Common myeloid progenitor, CD34-positive (primary cell): ENCODE data around the gene RBPJL.

Experiments used
- CTCF ChIA-PET: fragments of 350-600 bp; sonication (Branson Sonifier 250); formaldehyde crosslinking; loops from one replicate; lab custom pipeline; 2021; ENCODE audit warnings: antibody characterized with exemption; lab: Charles Lee
- POLR2A ChIA-PET: fragments of 350-600 bp; sonication (Branson Sonifier 250); formaldehyde crosslinking; loops from one replicate; lab custom pipeline; 2021; ENCODE audit warnings: antibody characterized with exemption; lab: Charles Lee
- DNase-seq, 3 donors: peaks; one replicate each; pipeline versions ENCODE4 v3.0.0 to v3.0.0-alpha.2; 2013
- H3K27ac ChIP-seq, 2 experiments: 1 replicate in 1 of 2; 2 replicates in 1 of 2; pipeline ENCODE4 v1.7.0; 2013; ENCODE audit warnings: inconsistent platforms in 2 of 2, low read length in 2 of 2, mild to moderate bottlenecking in 2 of 2, low read depth in 1 of 2, moderate library complexity in 1 of 2; ENCODE audit not compliant: severe bottlenecking in 2 of 2, insufficient read depth in 1 of 2, poor library complexity in 1 of 2
- H3K27me3 ChIP-seq, 5 experiments: replicated peaks in 2 of 5; 1 replicate in 3 of 5; 2 replicates in 2 of 5; pipeline versions ENCODE4 v1.6.1 to v1.7.0; 2013; ENCODE audit warnings: low read length in 4 of 5, mild to moderate bottlenecking in 2 of 5, moderate library complexity in 2 of 5, inconsistent platforms in 1 of 5; ENCODE audit not compliant: insufficient read depth in 5 of 5, control insufficient read depth in 4 of 5
- H3K36me3 ChIP-seq, 4 experiments: 1 replicate in 2 of 4; 2 replicates in 2 of 4; pipeline versions ENCODE4 v1.6.1 to v1.7.0; 2013; ENCODE audit warnings: low read length in 3 of 4, control low read depth in 1 of 4, mild to moderate bottlenecking in 1 of 4; ENCODE audit not compliant: control insufficient read depth in 4 of 4, insufficient read depth in 4 of 4
- H3K4me1 ChIP-seq, 4 experiments: 1 replicate in 3 of 4; 2 replicates in 1 of 4; pipeline versions ENCODE4 v1.6.1 to v1.7.1; 2013; ENCODE audit warnings: low read length in 3 of 4, mild to moderate bottlenecking in 3 of 4, control low read depth in 1 of 4, inconsistent platforms in 1 of 4, moderate library complexity in 1 of 4; ENCODE audit not compliant: control insufficient read depth in 4 of 4, insufficient read depth in 4 of 4; ENCODE audit errors: control extremely low read depth in 1 of 4
- H3K4me3 ChIP-seq, 7 experiments: 1 replicate in 4 of 7; 2 replicates in 3 of 7; pipeline versions ENCODE4 v1.5.1 to v1.7.0; 2013; ENCODE audit warnings: mild to moderate bottlenecking in 7 of 7, low read length in 6 of 7, moderate library complexity in 6 of 7, inconsistent platforms in 2 of 7, low read depth in 2 of 7, control low read depth in 1 of 7; ENCODE audit not compliant: insufficient read depth in 4 of 7, control insufficient read depth in 1 of 7; ENCODE audit errors: extremely low read depth in 1 of 7
- H3K9me3 ChIP-seq, 5 experiments: 1 replicate in 4 of 5; 2 replicates in 1 of 5; pipeline versions ENCODE4 v1.6.1 to v1.7.1; 2013; ENCODE audit warnings: low read length in 4 of 5, mild to moderate bottlenecking in 2 of 5, inconsistent platforms in 1 of 5, low read depth in 1 of 5, moderate library complexity in 1 of 5; ENCODE audit not compliant: control insufficient read depth in 4 of 5, insufficient read depth in 2 of 5; ENCODE audit errors: control extremely low read depth in 1 of 5
- WGBS: methylation state at CpG from one replicate; pipeline ENCODE4 v1.1.5; 2013; ENCODE audit not compliant: insufficient coverage; 5-methylcytosine and 5-hydroxymethylcytosine counted together

RBPJL gene

DNA sequence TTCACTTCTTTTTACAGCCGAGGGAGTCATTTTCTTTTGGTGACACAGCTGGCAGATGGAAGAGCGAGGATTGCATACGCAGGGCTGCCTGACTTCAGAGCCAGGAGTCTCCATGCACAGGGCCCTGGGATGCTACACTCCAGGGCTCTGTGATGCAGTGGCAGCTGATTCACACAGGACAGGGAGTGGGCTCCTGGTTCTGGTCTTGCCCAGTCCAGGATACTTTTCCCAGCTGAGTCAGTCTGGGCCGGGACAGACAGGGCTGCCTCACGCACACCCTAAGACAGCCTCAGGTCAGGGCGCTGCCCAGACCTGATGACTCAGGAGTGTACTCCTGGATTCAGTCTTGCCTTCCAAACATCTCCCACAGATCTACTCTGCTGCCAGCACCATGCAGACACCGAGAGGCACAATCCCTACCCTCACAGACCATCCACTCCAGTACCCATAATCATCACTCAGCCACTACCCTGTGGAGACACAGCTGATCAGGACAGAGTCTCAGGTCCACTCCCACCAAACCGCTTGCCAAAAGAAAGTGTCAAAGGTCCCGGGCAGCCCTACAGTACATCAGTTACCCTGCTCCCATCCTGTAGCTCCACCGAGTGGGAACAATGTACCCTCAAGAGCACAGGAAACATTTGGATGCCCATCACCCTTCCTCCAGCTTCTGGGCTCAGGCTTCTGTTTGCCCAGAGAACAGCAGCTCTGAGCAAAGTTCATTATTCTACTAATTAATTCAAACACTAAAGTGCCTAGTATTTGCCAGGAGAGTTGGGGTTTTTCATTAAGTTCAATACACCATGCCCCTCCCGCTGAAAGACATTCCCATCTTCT lies 30.1 kb downstream of the RBPJL start:
- 96% methylated on average over 11 of the region's 11 CpGs for WGBS
- Histone ChIP-seq H3K27ac (no peak overlapping the region), H3K4me3 (no peak overlapping the region), H3K4me1 (peaks cover 0 to under 1% (median 0%) of the 10 kb centered on the region in 4 experiments), H3K36me3 (peaks cover 0 to 2% (median under 1%) of the 10 kb centered on the region in 4 experiments), H3K9me3 (no peaks in the 10 kb centered on the region), H3K27me3 (no peaks in the 10 kb centered on the region)
- ChIA-PET POLR2A (interaction anchor here (1.0 kb wide), 1 partner anchor 99 kb away, joined by 3 read pairs; no protein-coding TSS in a partner anchor), CTCF (interaction anchor here (0.8 to 1.8 kb wide), 7 partner anchors 11 to 100 kb away, joined by 3 to 5 read pairs (median 4); partner anchors contain the start of gene SYS1)
- no peak for DNase-seq

DNA sequence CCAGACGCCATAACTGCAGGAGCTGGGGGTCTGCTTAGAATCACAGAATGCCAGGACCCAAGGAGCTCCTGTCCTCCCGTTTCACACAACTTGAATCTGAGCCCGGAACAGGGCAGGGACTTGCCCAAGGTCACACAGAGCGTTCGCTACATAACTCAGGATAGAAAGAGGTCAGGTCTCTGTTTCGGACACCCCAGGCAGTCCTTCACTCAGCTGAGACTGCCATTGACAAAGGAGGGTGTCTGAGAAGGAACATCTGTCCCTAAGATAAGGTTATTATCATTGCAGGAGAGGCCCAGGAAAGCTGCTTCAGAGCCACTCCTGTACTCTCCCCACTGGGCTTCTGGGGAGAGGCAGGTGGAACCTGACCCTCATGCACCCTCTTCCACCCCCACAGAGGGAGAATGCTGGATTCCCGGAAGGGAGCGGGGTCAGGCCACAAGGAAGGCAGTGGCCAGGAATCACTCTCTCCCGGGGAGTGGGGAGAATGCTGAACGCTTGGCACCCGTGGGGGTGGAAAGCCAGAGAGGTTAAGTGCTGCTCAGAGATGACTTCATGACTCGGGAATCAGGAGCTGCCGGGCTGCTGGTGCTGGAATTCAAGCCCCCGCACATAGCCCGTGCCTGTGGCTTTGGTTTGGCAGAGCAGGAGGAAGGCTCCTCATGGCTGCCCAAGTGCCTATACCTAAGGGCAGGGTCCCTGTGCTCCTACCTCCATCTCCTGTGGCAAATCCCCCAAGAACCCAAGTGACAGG lies 30.9 kb downstream of the RBPJL start:
- no peak for DNase-seq
- WGBS = 98% methylated on average over 14 of the region's 15 CpGs
- Histone ChIP-seq H3K27me3 (no peaks in the 10 kb centered on the region), H3K36me3 (peaks cover 0 to 2% (median under 1%) of the 10 kb centered on the region in 4 experiments), H3K9me3 (no peaks in the 10 kb centered on the region), H3K4me1 (peaks cover 0 to 7% (median 0%) of the 10 kb centered on the region in 4 experiments), H3K4me3 (no peak overlapping the region), H3K27ac (no peak overlapping the region)
- POLR2A ChIA-PET = no interaction called here
- CTCF ChIA-PET = interaction anchor here (0.8 to 1.8 kb wide), 7 partner anchors 12 to 100 kb away, joined by 3 to 5 read pairs (median 4); partner anchors contain the start of gene SYS1

DNA sequence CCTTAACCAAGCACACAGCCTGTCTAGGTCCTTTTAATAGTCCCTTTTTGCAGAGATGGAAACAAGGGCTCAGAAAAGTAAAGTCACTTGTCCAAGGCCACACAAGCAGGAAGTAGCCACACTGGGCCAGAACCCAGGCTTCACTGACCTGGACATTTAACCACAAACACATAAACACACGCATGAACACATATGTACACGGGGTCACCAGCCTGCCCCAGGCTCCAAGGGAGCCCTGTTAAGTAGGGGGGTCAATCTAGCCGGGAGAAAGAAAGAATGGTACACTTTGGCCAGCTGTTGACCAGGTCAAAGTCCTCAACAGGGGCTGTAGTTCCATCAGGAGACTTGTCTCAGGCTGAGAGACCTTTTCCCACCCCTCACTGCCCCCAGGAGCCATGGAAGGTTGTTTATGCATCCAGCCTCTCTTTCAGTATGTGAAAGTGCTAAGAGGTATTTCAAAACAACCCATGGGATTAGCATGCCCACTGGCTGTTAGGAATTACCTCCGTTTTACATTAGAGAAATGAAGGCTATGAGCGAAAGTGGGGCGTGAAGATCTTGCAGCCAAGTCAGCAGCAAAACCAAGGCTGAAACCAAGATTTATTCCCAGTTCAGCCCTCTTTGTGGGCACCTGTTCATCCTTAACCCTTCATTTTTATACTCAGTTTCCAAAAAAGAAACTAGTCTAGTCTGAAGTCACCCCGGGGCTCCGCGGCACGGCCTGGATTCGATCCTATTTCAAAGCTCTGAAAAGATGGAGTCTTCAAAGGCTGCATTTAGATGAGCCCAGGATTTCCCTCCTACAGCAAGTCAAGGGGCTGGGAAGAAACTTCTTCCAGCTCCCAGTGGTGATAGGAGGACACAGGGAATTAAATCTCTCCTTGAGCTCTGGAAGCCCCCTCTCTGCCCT lies 31.7 kb downstream of the RBPJL start:
- Histone ChIP-seq H3K27me3 (no peaks in the 10 kb centered on the region), H3K4me1 (peaks cover 0 to 9% (median 0%) of the 10 kb centered on the region in 4 experiments), H3K27ac (no peak overlapping the region), H3K4me3 (no peak overlapping the region), H3K36me3 (peaks cover 0 to 2% (median 0%) of the 10 kb centered on the region in 4 experiments), H3K9me3 (no peaks in the 10 kb centered on the region)
- CTCF ChIA-PET = interaction anchor here (0.9 to 1.8 kb wide), 2 partner anchors 32 to 99 kb away, joined by 3 to 5 read pairs; no protein-coding TSS in a partner anchor
- 89% methylated on average over 9 of the region's 11 CpGs for WGBS
- POLR2A ChIA-PET = interaction anchor here (0.6 kb wide), 1 partner anchor 555 kb away, joined by 3 read pairs; no protein-coding TSS in a partner anchor
- DNase-seq = no peak

DNA sequence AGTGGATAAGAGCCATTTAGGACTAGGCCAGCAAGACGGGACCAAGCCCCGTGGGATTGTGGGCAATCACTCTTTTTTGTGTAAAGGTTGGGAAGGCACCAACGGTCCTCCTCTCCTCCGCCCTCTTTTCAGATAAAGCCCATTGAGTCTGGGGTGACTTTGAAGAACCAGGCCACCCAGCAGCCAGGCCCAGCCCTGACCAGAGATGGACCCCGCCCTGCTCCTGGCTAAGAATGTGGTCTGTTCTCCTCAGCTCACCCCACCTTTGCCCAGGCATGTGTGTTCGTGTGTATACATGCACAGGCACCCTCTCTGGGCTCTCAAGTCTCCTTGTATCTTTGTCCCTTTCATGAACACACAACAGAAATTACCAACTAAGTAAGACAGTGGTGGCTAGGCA lies 32.4 kb downstream of the RBPJL start:
- H3K27ac ChIP-seq = no peak overlapping the region
- 94% methylated on average over 5 of the region's 6 CpGs for WGBS
- CTCF ChIA-PET = interaction anchor here (0.9 to 1.5 kb wide), 3 partner anchors 32 to 98 kb away, joined by 3 to 5 read pairs (median 3); no protein-coding TSS in a partner anchor

DNA sequence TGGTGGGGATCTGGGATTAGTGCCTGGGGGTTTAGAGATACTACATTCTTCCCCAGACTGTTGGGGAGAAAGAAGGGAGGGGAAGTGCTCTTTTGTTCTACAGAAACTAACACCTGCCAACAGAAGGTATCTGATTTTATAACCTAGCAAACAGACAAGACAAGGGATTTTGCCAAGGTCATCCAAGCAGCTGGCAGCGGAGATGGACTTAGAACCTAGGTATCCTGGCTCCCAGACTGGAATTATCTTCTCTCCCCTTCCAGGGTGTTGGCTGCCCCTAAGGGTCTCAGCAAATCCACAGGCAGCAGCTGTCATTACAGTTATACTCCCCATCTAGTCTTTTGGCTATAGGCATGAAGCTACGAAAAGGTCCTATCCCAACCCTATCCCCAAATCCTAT lies 33.2 kb downstream of the RBPJL start:
- no peak for DNase-seq
- POLR2A ChIA-PET = no interaction called here
- CTCF ChIA-PET = interaction anchor here (1.0 to 1.5 kb wide), 3 partner anchors 22 to 97 kb away, joined by 3 to 5 read pairs (median 3); no protein-coding TSS in a partner anchor
- peaks cover 0 to 2% (median 0%) of the 10 kb centered on the region in 4 experiments for H3K36me3 ChIP-seq
- WGBS = 100% methylated on average over 2 of the region's 2 CpGs
- no peak overlapping the region for H3K4me3 ChIP-seq
- no peaks in the 10 kb centered on the region for H3K27me3 ChIP-seq
- no peaks in the 10 kb centered on the region for H3K9me3 ChIP-seq
- H3K4me1 ChIP-seq = peaks cover 0 to 20% (median 6%) of the 10 kb centered on the region in 4 experiments
- no peak overlapping the region for H3K27ac ChIP-seq

More for the DNA sequence above, 32.4 kb downstream of the RBPJL start:
- POLR2A ChIA-PET = interaction anchor here (0.6 kb wide), 1 partner anchor 555 kb away, joined by 3 read pairs; no protein-coding TSS in a partner anchor
- Histone ChIP-seq H3K4me3 (no peak overlapping the region), H3K36me3 (peaks cover 0 to 2% (median 0%) of the 10 kb centered on the region in 4 experiments), H3K9me3 (no peaks in the 10 kb centered on the region), H3K27me3 (no peaks in the 10 kb centered on the region), H3K4me1 (peaks cover 0 to 14% (median 3%) of the 10 kb centered on the region in 4 experiments)
- no peak for DNase-seq

DNA sequence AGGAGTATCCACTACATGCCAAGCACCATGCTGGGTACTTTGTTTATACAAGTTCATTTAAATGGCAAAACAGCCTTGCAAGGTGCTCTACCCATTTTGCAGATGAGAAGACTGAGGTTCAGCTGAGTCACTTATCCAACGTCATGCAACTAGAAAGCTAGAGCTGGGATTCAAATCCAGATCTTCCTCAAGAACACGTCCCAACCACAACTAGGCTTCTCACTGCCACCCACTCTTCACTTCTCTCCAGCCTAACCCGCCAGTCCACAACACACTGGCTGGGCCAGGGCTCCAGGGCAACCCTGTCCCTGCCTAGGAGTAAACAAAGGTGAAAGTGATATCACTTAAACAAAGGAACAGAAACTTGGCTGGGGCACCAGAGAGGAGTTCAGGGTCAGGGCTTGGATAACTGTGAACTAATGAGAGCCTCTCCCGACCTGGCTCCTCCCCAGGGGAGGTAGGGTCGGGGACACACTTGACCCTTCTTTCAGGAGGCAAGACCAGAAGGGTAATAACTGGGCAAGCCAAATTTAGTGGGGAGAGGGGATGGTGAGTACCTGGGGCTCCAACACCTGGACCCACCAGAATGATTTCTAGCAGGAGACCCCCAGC lies 33.7 kb downstream of the RBPJL start:
- Histone ChIP-seq H3K9me3 (no peaks in the 10 kb centered on the region), H3K4me1 (peaks cover 0 to 20% (median 8%) of the 10 kb centered on the region in 4 experiments), H3K27me3 (no peaks in the 10 kb centered on the region), H3K27ac (no peak overlapping the region), H3K36me3 (peaks cover 0 to 2% (median 0%) of the 10 kb centered on the region in 4 experiments), H3K4me3 (no peak overlapping the region)
- WGBS = 100% methylated on average over 3 of the region's 5 CpGs
- ChIA-PET POLR2A (no interaction called here), CTCF (interaction anchor here (1.0 to 2.3 kb wide), 4 partner anchors 19 to 97 kb away, joined by 3 to 6 read pairs (median 4); no protein-coding TSS in a partner anchor)
- DNase-seq = no peak
